Measurements from ENCODE around the gene MTCL1.

Gene MTCL1

GRCh38 chr18:8699126-8699525 is 6.2 kb upstream of the MTCL1 start:
- no peak for TF ChIP-seq CTCF (IDR thresholded peaks at IDR 0.05)
- no peak overlapping the region for H3K4me3 ChIP-seq
- no peak for DNase-seq (ENCODE audit: low spot score)

GRCh38 chr18:8699948-8700347 is 5.4 kb upstream of the MTCL1 start:
- no peak for TF ChIP-seq CTCF (IDR thresholded peaks at IDR 0.05)
- H3K27ac ChIP-seq, result no peak overlapping the region
- DNase-seq (ENCODE audit: low spot score), result no peak
- no peak overlapping the region for H3K4me3 ChIP-seq

More at GRCh38 chr18:8699126-8699525, 6.2 kb upstream of the MTCL1 start:
- H3K27ac ChIP-seq, result no peak overlapping the region

- Histone ChIP-seq H3K27ac (no peak overlapping the region), H3K4me3 (no peak overlapping the region)
- TF ChIP-seq CTCF (IDR thresholded peaks at IDR 0.05), result no peak
- no peak for DNase-seq (ENCODE audit: low spot score)
Observed at GRCh38 chr18:8701546-8702118, 3.7 kb upstream of the MTCL1 start.

- H3K4me3 ChIP-seq, result no peak overlapping the region
- no peak for TF ChIP-seq CTCF (IDR thresholded peaks at IDR 0.05)
- H3K27ac ChIP-seq, result no peak overlapping the region
- no peak for DNase-seq (ENCODE audit: low spot score)
Observed at GRCh38 chr18:8702668-8703067, 2.7 kb upstream of the MTCL1 start.

GRCh38 chr18:8703092-8703709 is 2.2 kb upstream of the MTCL1 start:
- Histone ChIP-seq H3K27ac (no peak overlapping the region), H3K4me3 (no peak overlapping the region)
- no peak for DNase-seq (ENCODE audit: low spot score)
- TF ChIP-seq CTCF (IDR thresholded peaks at IDR 0.05), result no peak

- H3K27ac ChIP-seq, result peak overlapping the region; percentile 92 to 94
- DNase-seq (ENCODE audit: low spot score), result no peak
- H3K4me3 ChIP-seq, result peak overlapping the region; percentile 87
- TF ChIP-seq CTCF (IDR thresholded peaks at IDR 0.05), result no peak
Observed at GRCh38 chr18:8703781-8704301, 1.5 kb upstream of the MTCL1 start.

All from coronary artery (tissue), 2 donors.